ENCODE data around the gene ZNF768. TPM values are rescaled to one million over a fixed set of nuclear protein-coding genes. Genes with fewer than 3 reads are reported as not detected.

Gene ZNF768
- total and polyA plus RNA-seq, 2 experiments from 2014 or later, result 8.3 to 43.0 TPM

- TF ChIP-seq CREB1 (CRISPR knock-in tag; IDR thresholded peaks at IDR 0.05; ENCODE audit: low read depth) (no peak), ZNF462 (CRISPR knock-in tag; IDR thresholded peaks at IDR 0.05) (no peak), STAT1 (IDR thresholded peaks at IDR 0.05; ENCODE audit: unreplicated experiment) (no peak), POLR2AphosphoS5 (IDR thresholded peaks at IDR 0.05; ENCODE audit: low read depth) (no peak), EZH2 (IDR thresholded peaks at IDR 0.05; ENCODE audit: low read depth, unreplicated experiment) (no peak)
Observed at GRCh38 chr16:30484887-30485286, 41.5 kb downstream of the ZNF768 start (continued).

GRCh38 chr16:30482366-30482765 is 44.0 kb downstream of the ZNF768 start:
- H3K9me3 Mint-ChIP-seq, result no peaks in the 10 kb centered on the region
- TF ChIP-seq POLR2AphosphoS5 (IDR thresholded peaks at IDR 0.05; ENCODE audit: low read depth) (no peak), ZNF462 (CRISPR knock-in tag; IDR thresholded peaks at IDR 0.05) (no peak), STAT1 (IDR thresholded peaks at IDR 0.05; ENCODE audit: unreplicated experiment) (no peak), CTCF (conservative IDR thresholded peaks at IDR 0.05; ENCODE audit: low read depth in 2 of 2) (peak; percentile 27 to 45), JUNB (IDR thresholded peaks at IDR 0.05; ENCODE audit: unreplicated experiment) (no peak), EZH2 (IDR thresholded peaks at IDR 0.05; ENCODE audit: low read depth, unreplicated experiment) (no peak)

More at GRCh38 chr16:30482366-30482765, 44.0 kb downstream of the ZNF768 start:
- H3K79me2 ChIP-seq (replicated peaks; ENCODE audit: insufficient read depth), result no peaks in the 10 kb centered on the region
- ATAC-seq (peak; percentile 47; the same call in 2 of the 3 replicates), DNase-seq (ENCODE audit: low spot score) (peak; percentile 32)
- H3F3A ChIP-seq (replicated peaks; ENCODE audit: low read depth), result no peaks in the 10 kb centered on the region
- H3K4me2 ChIP-seq, result no peak overlapping the region
- no peaks in the 10 kb centered on the region for H3K4me1 ChIP-seq (ENCODE audit: insufficient read depth)
- H3K9me2 ChIP-seq (ENCODE audit: insufficient read depth), result no peaks in the 10 kb centered on the region
- no peaks in the 10 kb centered on the region for H3K27me3 ChIP-seq (ENCODE audit: insufficient read depth)
- no peak overlapping the region; the same call in 2 of the 3 replicates for H3K4me3 Mint-ChIP-seq
- no peaks in the 10 kb centered on the region for H3K4me1 Mint-ChIP-seq
- H3K36me3 ChIP-seq (ENCODE audit: insufficient read depth), result no peaks in the 10 kb centered on the region
- peaks cover 10% of the 10 kb centered on the region for H3K27me3 Mint-ChIP-seq (ENCODE audit: insufficient read depth, low read depth, poor library complexity)
- no peak overlapping the region for H3K4me3 ChIP-seq
- H2AFZ ChIP-seq, result no peak overlapping the region
- no peak overlapping the region for H3K27ac Mint-ChIP-seq
- no peak overlapping the region for H3K27ac ChIP-seq (ENCODE audit: low read depth)
- H4K20me1 ChIP-seq (replicated peaks; ENCODE audit: insufficient read depth), result no peaks in the 10 kb centered on the region
- H3K36me3 Mint-ChIP-seq (ENCODE audit: low read depth), result no peaks in the 10 kb centered on the region

All from GM23338 (cell line).